HG03108 (cell line): ENCODE results near the gene UQCC2.

Experiments
- ATAC-seq: cut with Tn5 transposase; IDR thresholded peaks from one replicate; pipeline ENCODE4 v1.9.1; 2021; ENCODE audit warnings: moderate library complexity; ENCODE audit not compliant: unreplicated experiment

UQCC2 gene

GRCh38 chr6:33725891-33726673 is 14.6 kb upstream of the UQCC2 start:
- no peak for ATAC-seq

- ATAC-seq: no peak
Measured at GRCh38 chr6:33725222-33725621, 13.7 kb upstream of the UQCC2 start.

GRCh38 chr6:33724102-33725023 is 12.9 kb upstream of the UQCC2 start:
- no peak for ATAC-seq

GRCh38 chr6:33723371-33724085 is 12.0 kb upstream of the UQCC2 start:
- no peak for ATAC-seq

- no peak for ATAC-seq
Measured at GRCh38 chr6:33722103-33722623, 10.7 kb upstream of the UQCC2 start.

- no peak for ATAC-seq
Measured at GRCh38 chr6:33721508-33721907, 10.0 kb upstream of the UQCC2 start.

GRCh38 chr6:33720998-33721397 is 9.5 kb upstream of the UQCC2 start:
- ATAC-seq: no peak

- ATAC-seq: no peak
Measured at GRCh38 chr6:33719326-33719987, 8.0 kb upstream of the UQCC2 start.

GRCh38 chr6:33718713-33719112 is 7.2 kb upstream of the UQCC2 start:
- no peak for ATAC-seq

GRCh38 chr6:33717934-33718455 is 6.5 kb upstream of the UQCC2 start:
- no peak for ATAC-seq

GRCh38 chr6:33716890-33717632 is 5.6 kb upstream of the UQCC2 start:
- ATAC-seq: no peak

- no peak for ATAC-seq
Measured at GRCh38 chr6:33716379-33716778, 4.9 kb upstream of the UQCC2 start.

GRCh38 chr6:33714385-33715040 is 3.0 kb upstream of the UQCC2 start:
- ATAC-seq: no peak

- ATAC-seq: no peak
Measured at GRCh38 chr6:33713786-33714185, 2.3 kb upstream of the UQCC2 start.

- ATAC-seq: no peak
Measured at GRCh38 chr6:33712914-33713313, 1.4 kb upstream of the UQCC2 start.

- ATAC-seq: no peak
Measured at GRCh38 chr6:33710296-33711121, 991 bp downstream of the UQCC2 start.

- ATAC-seq: no peak
Measured at GRCh38 chr6:33709605-33710295, 1.8 kb downstream of the UQCC2 start.
